MCF 10A (cell line): Measurements from ENCODE around the gene CRIP3. TPM values are rescaled to one million over a fixed set of nuclear protein-coding genes. Genes with fewer than 3 reads are reported as not detected.

Source experiments
- BruUV-seq: library from RNA; stranded (reverse); fragments of 400-500 nt; replicated peaks from 2 replicates; lab custom pipeline; 2021; lab: Mats Ljungman, UMichigan
- CTCF ChIA-PET: fragments of 300-600 bp; sonication (Branson Sonifier 250); formaldehyde crosslinking; extraction: SDS; loops from one replicate; lab custom pipeline; 2021; ENCODE audit warnings: antibody characterized with exemption, inconsistent platforms; lab: Yijun Ruan, JAX
- POLR2A ChIA-PET: fragments of 300-600, 350-650 bp; sonication (Branson Sonifier 250); formaldehyde crosslinking; extraction: SDS; loops from one replicate; lab custom pipeline; 2020; ENCODE audit warnings: antibody characterized with exemption, inconsistent platforms; lab: Yijun Ruan, JAX
- DNase-seq: peaks from one replicate; pipeline ENCODE4 v3.0.0-alpha.2; 2018; ENCODE audit not compliant: unreplicated experiment
- H3K27ac Mint-ChIP-seq: one replicate; pipeline ENCODE4 v1.8.0; 2022; ENCODE audit warnings: mild to moderate bottlenecking, low read depth, mixed read lengths; ENCODE audit not compliant: unreplicated experiment
- H3K27me3 Mint-ChIP-seq: one replicate; pipeline ENCODE4 v1.8.0; 2022; ENCODE audit warnings: mixed read lengths; ENCODE audit not compliant: insufficient read depth, unreplicated experiment
- H3K36me3 Mint-ChIP-seq: one replicate; pipeline ENCODE4 v1.8.0; 2022; ENCODE audit warnings: mild to moderate bottlenecking, moderate library complexity, mixed read lengths; ENCODE audit not compliant: insufficient read depth, unreplicated experiment
- H3K4me1 Mint-ChIP-seq: one replicate; pipeline ENCODE4 v1.8.0; 2022; ENCODE audit warnings: mixed read lengths; ENCODE audit not compliant: insufficient read depth, unreplicated experiment
- H3K4me3 Mint-ChIP-seq: one replicate; pipeline ENCODE4 v1.8.0; 2022; ENCODE audit warnings: mild to moderate bottlenecking, moderate library complexity, mixed read lengths; ENCODE audit not compliant: unreplicated experiment
- H3K9me3 Mint-ChIP-seq: one replicate; pipeline ENCODE4 v1.8.0; 2022; ENCODE audit warnings: mixed read lengths; ENCODE audit not compliant: unreplicated experiment
- CTCF ChIP-seq: fragments of 200-600 bp; IDR thresholded peaks from one replicate; pipeline ENCODE4 v1.8.0; 2022; ENCODE audit warnings: antibody characterized with exemption, mild to moderate bottlenecking; ENCODE audit not compliant: unreplicated experiment
- intact Hi-C: fragments of 100-400 bp; cut with micrococcal nuclease; formaldehyde crosslinking; loops from 2 replicates; pipeline ENCODE4 v1.14.1; 2022
- total RNA-seq: library from RNA; stranded (reverse); gene quantifications from 2 replicates; pipeline ENCODE4 v1.2.3, GENCODE V29; 2022

CRIP3 gene
- total RNA-seq, 1 experiment from 2014 or later = not detected

- no peak overlapping the region for H3K27ac Mint-ChIP-seq
- no peaks in the 10 kb centered on the region for H3K36me3 Mint-ChIP-seq
- intact Hi-C loops = no loop called here
- no peaks in the 10 kb centered on the region for H3K27me3 Mint-ChIP-seq
- BruUV-seq = no TSS peak
- ChIA-PET CTCF (interaction anchor here (2.2 kb wide), 1 partner anchor 69 kb away, joined by 8 read pairs; no protein-coding TSS in a partner anchor), POLR2A (no interaction called here)
- H3K4me3 Mint-ChIP-seq = no peak overlapping the region
- H3K9me3 Mint-ChIP-seq = no peaks in the 10 kb centered on the region
- H3K4me1 Mint-ChIP-seq = peaks cover 4% of the 10 kb centered on the region
- no peak for TF ChIP-seq CTCF
- DNase-seq = no peak
Measured at GRCh38 chr6:43265564-43265963, 43.1 kb downstream of the CRIP3 start.

DNA sequence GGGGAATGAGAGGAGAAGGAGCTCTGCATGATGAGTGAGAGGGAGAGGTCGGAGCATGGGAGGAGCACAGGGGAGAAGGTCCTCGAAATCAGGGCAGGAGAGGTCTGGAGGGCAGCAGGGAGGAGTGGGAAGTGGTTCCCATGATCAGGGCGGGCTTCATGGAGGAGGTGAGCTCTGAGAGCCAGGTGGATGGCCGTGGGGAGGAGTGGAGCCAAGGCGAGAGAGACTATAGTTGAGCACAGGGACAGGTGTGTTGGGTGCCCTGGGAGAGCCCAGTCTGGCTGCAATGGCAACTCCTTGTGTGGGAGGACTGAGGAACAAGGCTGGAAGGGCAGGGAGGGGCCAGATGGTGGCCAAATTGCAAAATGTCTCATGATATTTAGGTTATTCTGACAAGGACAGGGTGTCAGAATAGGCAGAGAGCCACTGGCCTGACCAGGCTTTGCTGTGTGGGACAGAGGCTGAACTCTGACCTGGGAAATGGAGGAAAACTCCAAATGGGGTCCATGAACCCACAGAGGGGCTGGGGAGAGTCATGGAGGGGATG, 44.0 kb downstream of the CRIP3 start:
- Mint-ChIP-seq H3K4me1 (peaks cover 4% of the 10 kb centered on the region), H3K9me3 (no peaks in the 10 kb centered on the region), H3K27me3 (peaks cover under 1% of the 10 kb centered on the region), H3K27ac (no peak overlapping the region), H3K36me3 (no peaks in the 10 kb centered on the region), H3K4me3 (no peak overlapping the region)
- intact Hi-C loops = no loop called here
- ChIA-PET POLR2A (interaction anchor here (1.2 kb wide), 1 partner anchor 33 kb away, joined by 3 read pairs; no protein-coding TSS in a partner anchor), CTCF (interaction anchor here (0.6 to 1.4 kb wide), 9 partner anchors 10 to 290 kb away, joined by 3 to 8 read pairs (median 3); no protein-coding TSS in a partner anchor)
- TF ChIP-seq CTCF = no peak
- no peak for DNase-seq
- BruUV-seq = no TSS peak

GRCh38 chr6:43263314-43264178, 45.1 kb downstream of the CRIP3 start:
- TF ChIP-seq CTCF = peak; percentile 77
- Mint-ChIP-seq H3K27me3 (peaks cover 10% of the 10 kb centered on the region), H3K27ac (no peak overlapping the region), H3K4me3 (no peak overlapping the region), H3K36me3 (no peaks in the 10 kb centered on the region), H3K4me1 (peaks cover 4% of the 10 kb centered on the region), H3K9me3 (no peaks in the 10 kb centered on the region)
- peak; percentile 77 for DNase-seq
- intact Hi-C loops = loop anchor here (1.0 kb wide), 2 partner anchors 71 to 243 kb away; no protein-coding TSS in a partner anchor
- POLR2A ChIA-PET = interaction anchor here (0.6 to 1.2 kb wide), 3 partner anchors 15 to 179 kb away, joined by 3 read pairs; no protein-coding TSS in a partner anchor
- BruUV-seq = no TSS peak
- CTCF ChIA-PET = interaction anchor here (0.5 to 1.4 kb wide), 15 partner anchors 9 to 362 kb away, joined by 3 to 8 read pairs (median 3); partner anchors contain the start of gene ZNF318

DNA sequence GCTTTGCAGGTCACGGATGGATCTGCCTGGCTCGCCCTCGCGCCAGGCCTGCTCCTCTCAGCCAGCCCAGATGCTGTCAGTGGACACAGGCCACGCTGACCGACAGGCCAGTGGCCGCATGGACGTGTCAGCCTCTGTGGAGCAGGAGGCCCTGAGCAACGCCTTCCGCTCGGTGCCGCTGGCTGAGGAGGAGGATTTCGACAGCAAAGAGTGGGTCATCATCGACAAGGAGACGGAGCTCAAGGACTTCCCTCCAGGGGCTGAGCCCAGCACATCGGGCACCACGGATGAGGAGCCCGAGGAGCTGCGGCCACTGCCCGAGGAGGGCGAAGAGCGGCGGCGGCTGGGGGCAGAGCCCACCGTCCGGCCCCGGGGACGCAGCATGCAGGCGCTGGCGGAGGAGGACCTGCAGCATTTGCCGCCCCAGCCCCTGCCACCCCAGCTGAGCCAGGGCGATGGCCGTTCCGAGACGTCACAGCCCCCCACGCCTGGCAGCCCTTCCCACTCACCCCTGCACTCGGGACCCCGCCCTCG, 45.8 kb downstream of the CRIP3 start:
- ChIA-PET POLR2A (interaction anchor here (0.6 to 1.2 kb wide), 2 partner anchors 15 to 179 kb away, joined by 3 read pairs; no protein-coding TSS in a partner anchor), CTCF (interaction anchor here (0.5 to 1.8 kb wide), 7 partner anchors 10 to 362 kb away, joined by 3 to 10 read pairs (median 3); no protein-coding TSS in a partner anchor)
- intact Hi-C loops = loop anchor here (1.0 kb wide), 2 partner anchors 71 to 243 kb away; no protein-coding TSS in a partner anchor
- BruUV-seq = no TSS peak
- Mint-ChIP-seq H3K4me1 (peaks cover 4% of the 10 kb centered on the region), H3K9me3 (no peaks in the 10 kb centered on the region), H3K36me3 (no peaks in the 10 kb centered on the region), H3K4me3 (no peak overlapping the region), H3K27ac (no peak overlapping the region), H3K27me3 (peaks cover 10% of the 10 kb centered on the region)
- DNase-seq = no peak
- TF ChIP-seq CTCF = no peak
